ENCODE data around the gene MUC20.

MUC20 gene

DNA sequence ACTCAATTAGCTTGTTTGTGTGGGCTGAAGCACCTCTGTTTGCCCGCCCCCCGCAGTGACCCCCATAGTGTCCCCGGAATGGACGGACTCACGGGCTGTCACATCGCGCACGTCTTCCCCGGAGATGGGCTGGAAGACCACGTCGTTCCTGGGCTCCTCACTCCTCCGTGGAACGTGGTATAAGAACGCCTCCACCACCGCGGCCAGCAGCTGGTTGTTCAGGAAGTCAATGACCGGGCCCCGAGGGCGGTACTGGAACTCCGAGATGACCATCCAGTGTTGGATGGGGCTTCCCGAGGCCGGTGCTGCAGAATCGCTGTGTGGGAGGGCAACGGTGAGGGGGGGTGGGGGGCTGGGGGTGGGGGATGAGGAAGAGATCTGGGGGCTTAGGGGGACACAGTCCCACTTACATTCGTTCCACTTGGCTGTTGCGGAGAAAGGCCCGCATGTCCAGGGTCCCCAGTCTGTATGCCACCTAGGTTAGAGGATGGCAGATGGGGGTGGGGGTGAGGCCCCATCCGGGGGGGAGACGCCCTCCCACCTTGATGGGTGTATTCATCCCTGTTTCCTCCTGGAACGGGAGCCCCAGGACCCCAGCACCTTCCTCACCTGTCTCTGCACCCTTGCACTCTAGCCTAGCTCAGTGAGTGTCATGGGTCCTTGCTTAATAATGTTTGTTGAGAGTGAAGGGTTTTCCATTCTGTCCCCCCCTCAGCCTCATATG is 30.2 kb downstream of the MUC20 start:
- TF ChIP-seq, protein P1, sequence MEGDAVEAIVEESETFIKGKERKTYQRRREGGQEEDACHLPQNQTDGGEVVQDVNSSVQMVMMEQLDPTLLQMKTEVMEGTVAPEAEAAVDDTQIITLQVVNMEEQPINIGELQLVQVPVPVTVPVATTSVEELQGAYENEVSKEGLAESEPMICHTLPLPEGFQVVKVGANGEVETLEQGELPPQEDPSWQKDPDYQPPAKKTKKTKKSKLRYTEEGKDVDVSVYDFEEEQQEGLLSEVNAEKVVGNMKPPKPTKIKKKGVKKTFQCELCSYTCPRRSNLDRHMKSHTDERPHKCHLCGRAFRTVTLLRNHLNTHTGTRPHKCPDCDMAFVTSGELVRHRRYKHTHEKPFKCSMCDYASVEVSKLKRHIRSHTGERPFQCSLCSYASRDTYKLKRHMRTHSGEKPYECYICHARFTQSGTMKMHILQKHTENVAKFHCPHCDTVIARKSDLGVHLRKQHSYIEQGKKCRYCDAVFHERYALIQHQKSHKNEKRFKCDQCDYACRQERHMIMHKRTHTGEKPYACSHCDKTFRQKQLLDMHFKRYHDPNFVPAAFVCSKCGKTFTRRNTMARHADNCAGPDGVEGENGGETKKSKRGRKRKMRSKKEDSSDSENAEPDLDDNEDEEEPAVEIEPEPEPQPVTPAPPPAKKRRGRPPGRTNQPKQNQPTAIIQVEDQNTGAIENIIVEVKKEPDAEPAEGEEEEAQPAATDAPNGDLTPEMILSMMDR (IDR thresholded peaks at IDR 0.05), result no peak

DNA sequence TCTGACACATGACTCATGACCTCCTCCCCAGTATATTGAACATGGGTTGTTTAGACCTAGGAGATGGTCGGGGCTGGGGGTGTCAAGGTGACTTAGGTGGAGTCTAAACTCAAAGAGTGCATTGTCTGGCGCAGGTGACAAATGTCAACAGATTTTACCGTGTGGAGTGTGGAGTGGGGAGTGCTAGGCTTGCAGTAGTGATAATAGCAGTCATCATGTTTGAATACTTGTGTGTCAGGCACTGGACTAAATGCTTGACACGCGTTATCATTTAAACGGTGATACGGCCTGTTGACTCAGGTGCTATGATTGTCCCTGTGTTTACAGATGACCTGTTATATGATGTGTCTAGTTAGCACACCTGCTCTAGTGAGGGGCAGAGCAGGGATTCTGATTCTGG is 30.8 kb downstream of the MUC20 start:
- no peak overlapping the region for H3K4me3 ChIP-seq (ENCODE audit: low read depth in 1 of 2, low read length in 1 of 2)
- peaks cover 0 to 6% of the 10 kb centered on the region in 2 experiments for H3K4me1 ChIP-seq (ENCODE audit: control insufficient read depth in 1 of 2, insufficient read depth in 1 of 2, low read depth in 1 of 2, low read length in 1 of 2)
- TF ChIP-seq, protein P1 (IDR thresholded peaks at IDR 0.05), result no peak
- H3K36me3 ChIP-seq, result no peaks in the 10 kb centered on the region
- H3K27me3 ChIP-seq, result peaks cover 34% of the 10 kb centered on the region
- H3K9me3 ChIP-seq, result no peaks in the 10 kb centered on the region
- no peak overlapping the region for H3K27ac ChIP-seq

More for the DNA sequence above, 30.2 kb downstream of the MUC20 start:
- Histone ChIP-seq H3K27me3 (peaks cover 28% of the 10 kb centered on the region), H3K36me3 (no peaks in the 10 kb centered on the region), H3K4me1 (ENCODE audit: control insufficient read depth in 1 of 2, insufficient read depth in 1 of 2, low read depth in 1 of 2, low read length in 1 of 2) (peaks cover 0 to 6% of the 10 kb centered on the region in 2 experiments), H3K4me3 (ENCODE audit: low read depth in 1 of 2, low read length in 1 of 2) (no peak overlapping the region), H3K27ac (no peak overlapping the region), H3K9me3 (no peaks in the 10 kb centered on the region)

DNA sequence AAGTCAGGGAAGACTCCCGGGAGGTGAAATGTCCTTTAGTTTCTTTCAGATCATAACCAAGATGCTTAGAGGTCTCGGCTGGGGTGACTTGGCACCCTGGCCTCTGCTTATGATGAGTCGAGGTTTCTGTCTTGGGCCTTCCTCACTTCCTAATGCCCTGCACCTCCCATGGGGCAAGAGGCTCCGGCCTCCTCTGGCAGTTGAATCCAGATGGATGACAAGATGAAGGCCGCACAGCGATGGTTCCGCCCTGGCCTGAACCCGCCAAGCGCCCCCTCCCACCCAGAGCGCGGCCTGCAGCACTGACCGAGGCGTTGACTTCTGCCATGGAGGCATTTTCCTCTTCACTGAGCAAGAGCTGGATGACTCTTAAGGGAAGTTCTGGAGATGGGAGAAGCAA is 31.3 kb downstream of the MUC20 start:
- peaks cover 37% of the 10 kb centered on the region for H3K27me3 ChIP-seq
- TF ChIP-seq, protein P1 (IDR thresholded peaks at IDR 0.05), result no peak

GRCh38 chr3:195752546-195753331 is 32.0 kb downstream of the MUC20 start:
- TF ChIP-seq, protein P1 (IDR thresholded peaks at IDR 0.05), result no peak
- Histone ChIP-seq H3K4me1 (ENCODE audit: control insufficient read depth in 1 of 2, insufficient read depth in 1 of 2, low read depth in 1 of 2, low read length in 1 of 2) (peaks cover 0 to 5% of the 10 kb centered on the region in 2 experiments), H3K27ac (no peak overlapping the region), H3K27me3 (peaks cover 37% of the 10 kb centered on the region), H3K9me3 (no peaks in the 10 kb centered on the region), H3K36me3 (no peaks in the 10 kb centered on the region), H3K4me3 (ENCODE audit: low read depth in 1 of 2, low read length in 1 of 2) (no peak overlapping the region)

More for the DNA sequence above, 31.3 kb downstream of the MUC20 start:
- Histone ChIP-seq H3K36me3 (no peaks in the 10 kb centered on the region), H3K4me1 (ENCODE audit: control insufficient read depth in 1 of 2, insufficient read depth in 1 of 2, low read depth in 1 of 2, low read length in 1 of 2) (peaks cover 0 to 6% of the 10 kb centered on the region in 2 experiments), H3K27ac (no peak overlapping the region), H3K9me3 (no peaks in the 10 kb centered on the region), H3K4me3 (ENCODE audit: low read depth in 1 of 2, low read length in 1 of 2) (no peak overlapping the region)

DNA sequence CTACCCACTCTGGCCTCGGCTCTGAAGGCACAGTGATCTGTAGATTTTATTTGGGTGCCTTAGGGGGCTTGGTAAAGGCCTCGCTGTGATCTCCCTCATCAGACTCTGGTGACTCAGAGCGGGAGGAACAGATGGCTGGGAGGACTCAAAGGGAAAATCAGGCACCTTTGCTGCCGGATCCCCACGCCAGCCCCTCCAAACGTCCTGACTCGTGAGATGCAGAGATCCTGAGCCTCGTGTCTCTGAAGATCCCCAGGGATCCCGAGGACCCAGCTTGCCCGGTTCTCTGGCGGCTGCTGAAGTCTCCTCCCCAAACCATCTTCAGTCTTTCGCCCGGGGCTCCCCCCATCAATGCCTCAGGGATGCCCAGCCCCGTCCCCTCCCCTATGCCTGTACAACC is 32.8 kb downstream of the MUC20 start:
- Histone ChIP-seq H3K36me3 (no peaks in the 10 kb centered on the region), H3K27me3 (peaks cover 37% of the 10 kb centered on the region), H3K4me1 (ENCODE audit: control insufficient read depth in 1 of 2, insufficient read depth in 1 of 2, low read depth in 1 of 2, low read length in 1 of 2) (no peaks in the 10 kb centered on the region), H3K4me3 (ENCODE audit: low read depth in 1 of 2, low read length in 1 of 2) (no peak overlapping the region), H3K27ac (no peak overlapping the region), H3K9me3 (no peaks in the 10 kb centered on the region)
- TF ChIP-seq, protein P1 (IDR thresholded peaks at IDR 0.05), result no peak

Data from neutrophil (primary cell).